GM15510 (cell line): ENCODE results near the gene KCNK3.

Experiments
- POLR2A ChIP-seq: IDR thresholded peaks from 3 replicates; pipeline ENCODE4 v1.6.1; 2011; ENCODE audit warnings: borderline replicate concordance; ENCODE audit not compliant: insufficient read length; ENCODE audit errors: extremely low read depth

The KCNK3 gene

DNA sequence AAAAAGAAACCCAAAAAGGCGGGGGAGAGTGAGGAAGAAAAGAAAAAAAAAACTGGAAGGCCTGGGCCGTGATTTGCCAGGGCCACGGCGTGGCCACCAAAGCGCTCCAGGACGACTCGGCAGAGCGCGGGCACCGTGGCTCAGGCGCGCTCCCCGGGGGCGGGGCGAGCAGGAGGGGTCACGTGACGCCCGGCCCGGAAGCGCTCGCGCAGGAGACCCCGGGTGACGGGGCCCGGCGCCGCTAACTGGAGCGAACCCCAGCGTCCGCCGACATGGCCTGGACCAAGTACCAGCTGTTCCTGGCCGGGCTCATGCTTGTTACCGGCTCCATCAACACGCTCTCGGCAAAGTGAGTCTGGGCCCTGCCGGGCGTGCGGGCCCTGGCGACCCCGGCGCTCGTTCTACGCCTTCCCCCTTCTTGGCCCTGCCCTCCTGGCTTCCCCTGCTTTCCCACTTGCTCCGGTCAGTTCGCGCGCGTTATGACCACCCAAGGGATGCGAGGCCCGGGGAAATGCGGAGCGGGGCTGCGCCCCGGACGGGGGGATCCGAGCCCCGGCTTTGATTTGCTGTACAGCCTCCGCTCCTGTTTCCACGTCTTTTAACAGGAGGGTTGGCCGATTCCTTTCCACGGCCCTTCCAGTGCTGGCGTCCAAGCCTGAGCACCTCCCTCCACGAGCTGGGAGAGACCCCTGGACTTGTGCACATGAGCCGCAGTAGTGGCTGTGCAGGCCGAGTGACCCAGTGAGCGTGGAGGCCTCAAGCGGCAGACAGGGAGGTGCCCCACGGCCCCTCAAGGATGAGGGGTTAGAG, 71.8 kb downstream of the KCNK3 start, which contains the start of gene SLC35F6:
TSS of gene SLC35F6 (plus strand) at position 207 of the 810 bp plus-strand sequence. CDS start at position 273, 66 bp downstream.
- peak; percentile 89 for TF ChIP-seq POLR2A

DNA sequence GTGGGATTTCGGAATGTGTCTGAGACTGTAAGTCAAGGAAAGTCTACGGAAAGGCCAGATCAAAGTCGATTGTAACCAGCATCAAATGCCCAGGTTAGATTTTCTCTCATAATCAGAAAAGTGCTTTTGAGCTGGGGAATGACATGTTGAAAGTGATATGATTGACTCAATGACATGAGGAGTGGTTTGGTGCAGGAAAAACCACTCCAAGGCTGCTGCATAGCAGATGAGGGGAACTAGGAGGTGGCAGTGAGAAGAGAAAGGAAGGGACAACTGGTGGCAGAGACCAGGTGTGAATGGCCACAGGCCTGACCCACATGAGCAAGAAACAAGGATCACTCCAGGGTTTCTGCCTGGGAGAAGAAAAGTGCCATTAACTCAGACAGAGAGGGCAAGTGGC, 72.4 kb downstream of the KCNK3 start:
- no peak for TF ChIP-seq POLR2A

DNA sequence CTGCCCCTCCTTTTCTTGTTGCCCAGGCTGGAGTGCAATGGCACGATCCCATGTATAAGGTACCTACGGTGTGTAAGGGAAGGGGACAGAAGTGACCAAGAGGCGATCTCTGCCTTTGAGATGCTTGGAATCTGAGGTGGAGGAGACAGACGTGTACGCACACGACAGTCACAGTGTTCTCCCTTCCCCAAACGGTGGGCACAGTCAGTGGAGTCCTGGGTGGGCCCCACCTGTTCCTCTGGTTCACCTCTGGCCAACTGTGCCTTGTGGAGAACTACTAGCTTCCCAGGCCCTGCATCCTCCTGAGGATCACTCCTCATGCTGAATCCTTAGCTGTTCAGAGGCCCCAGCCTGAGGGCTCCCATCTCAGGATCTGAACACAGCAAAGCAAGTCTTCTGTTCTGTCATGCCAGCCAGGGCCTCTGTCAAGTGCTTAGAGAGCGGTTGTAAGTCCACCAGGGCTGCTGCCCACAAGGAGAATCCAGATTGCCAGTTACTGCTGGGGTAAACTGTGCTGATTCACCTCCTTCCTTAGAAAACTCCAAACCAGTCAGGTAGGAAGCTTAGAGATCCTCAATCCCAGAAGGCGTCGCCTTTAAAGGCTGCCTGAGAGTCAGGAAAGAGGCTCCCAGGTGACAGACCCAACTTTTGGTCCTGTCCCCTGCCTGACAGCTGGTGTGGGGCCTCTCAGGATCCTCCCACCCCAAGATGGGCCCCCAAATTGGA, 73.1 kb downstream of the KCNK3 start:
- TF ChIP-seq POLR2A, result no peak

DNA sequence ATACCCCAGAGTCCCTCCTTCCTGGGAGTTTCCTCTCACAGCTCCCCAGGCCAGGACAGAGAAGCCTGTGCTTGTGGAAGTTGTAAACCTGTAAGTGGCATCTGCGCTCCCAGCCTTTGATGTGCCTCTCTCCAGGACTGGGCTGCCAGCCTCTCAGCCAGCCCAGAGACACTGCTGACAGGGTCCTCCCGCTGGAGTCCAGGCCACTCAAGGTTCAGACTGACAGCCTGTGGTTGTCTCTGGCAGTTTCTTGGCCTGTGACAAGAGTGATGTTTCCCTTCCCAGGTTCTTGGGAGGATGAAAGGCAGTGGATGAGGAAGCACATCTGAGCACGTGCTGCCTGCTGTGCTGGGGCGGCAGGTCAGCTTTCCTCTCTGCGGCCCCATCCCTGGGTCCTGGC, 74.6 kb downstream of the KCNK3 start:
- TF ChIP-seq POLR2A, result no peak

DNA sequence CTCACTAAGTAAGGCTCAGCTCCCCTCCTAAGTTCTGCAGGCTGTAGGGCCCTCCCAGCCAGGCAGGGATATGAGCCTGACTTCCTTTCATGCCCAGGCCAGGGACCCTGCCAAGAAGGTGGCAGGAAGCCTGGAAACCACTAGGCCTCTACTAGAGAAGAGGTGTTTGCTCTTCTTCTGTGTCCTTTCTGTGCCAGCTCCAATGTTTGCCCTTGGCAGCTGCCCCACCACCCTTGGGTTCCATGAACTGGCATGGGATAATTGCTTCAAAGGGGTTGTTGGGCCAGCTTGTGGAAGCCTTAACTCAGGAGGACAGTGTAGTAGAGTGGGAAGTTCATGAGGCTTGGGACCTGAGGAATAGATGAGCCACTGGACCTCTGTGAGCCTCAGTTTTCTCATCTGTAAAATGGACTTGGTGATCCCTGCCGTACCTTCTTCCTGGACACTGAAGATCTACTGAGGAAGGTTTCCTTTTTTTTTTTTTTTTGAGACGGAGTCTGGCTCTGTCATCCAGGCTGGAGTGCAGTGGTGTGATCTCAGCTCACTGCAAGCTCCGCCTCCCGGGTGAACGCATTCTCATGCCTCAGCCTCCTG, 75.5 kb downstream of the KCNK3 start:
- TF ChIP-seq POLR2A, result no peak

DNA sequence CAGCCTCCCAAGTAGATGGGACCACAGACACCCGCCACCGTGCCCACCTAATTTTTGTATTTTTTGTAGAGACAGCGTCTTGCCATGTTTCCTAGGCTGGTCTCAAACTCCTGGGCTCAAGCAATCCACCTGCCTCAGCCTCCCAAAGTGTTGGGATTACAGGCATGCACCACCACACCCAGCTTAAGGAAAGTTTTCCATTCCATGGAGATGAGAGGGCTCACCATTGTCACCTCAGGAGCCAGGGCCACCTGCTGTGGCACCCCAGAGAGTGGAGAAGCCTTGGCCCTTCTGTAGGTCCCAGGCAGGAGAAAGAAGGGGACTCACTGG, 76.2 kb downstream of the KCNK3 start:
- TF ChIP-seq POLR2A, result no peak

DNA sequence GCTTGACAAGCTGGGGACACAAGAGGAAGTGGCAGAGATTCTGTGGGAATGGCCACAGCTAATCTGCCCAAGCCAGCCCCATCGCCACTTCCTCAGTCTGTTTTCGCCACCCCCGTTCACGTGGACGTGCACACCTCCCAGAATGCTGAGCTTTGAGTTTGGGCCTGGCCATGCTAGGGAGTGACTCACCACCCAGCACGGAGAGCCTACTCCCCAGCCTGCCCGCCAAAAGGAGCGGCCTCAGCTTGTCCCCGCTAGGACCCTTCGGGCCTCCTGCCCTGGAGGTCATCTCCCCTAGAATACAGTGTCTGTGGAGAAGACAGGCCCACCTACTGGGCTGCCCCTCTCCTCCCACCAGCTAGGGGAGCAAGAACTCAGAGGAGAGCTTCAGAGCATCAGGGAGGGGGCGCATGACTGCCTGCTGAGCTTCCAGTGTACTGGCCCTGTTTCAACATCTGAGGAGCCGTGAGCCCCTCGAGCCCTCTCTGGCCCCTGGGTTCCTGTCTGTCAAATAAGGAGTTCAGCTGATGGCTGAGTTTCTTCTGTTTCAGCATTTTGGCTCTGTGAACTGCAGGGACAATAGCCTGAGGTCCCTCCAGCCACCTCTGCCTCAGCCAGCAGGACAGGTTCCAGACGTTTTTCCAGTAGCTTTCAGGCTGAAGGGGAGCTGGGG, 76.7 kb downstream of the KCNK3 start:
- TF ChIP-seq POLR2A, result no peak

DNA sequence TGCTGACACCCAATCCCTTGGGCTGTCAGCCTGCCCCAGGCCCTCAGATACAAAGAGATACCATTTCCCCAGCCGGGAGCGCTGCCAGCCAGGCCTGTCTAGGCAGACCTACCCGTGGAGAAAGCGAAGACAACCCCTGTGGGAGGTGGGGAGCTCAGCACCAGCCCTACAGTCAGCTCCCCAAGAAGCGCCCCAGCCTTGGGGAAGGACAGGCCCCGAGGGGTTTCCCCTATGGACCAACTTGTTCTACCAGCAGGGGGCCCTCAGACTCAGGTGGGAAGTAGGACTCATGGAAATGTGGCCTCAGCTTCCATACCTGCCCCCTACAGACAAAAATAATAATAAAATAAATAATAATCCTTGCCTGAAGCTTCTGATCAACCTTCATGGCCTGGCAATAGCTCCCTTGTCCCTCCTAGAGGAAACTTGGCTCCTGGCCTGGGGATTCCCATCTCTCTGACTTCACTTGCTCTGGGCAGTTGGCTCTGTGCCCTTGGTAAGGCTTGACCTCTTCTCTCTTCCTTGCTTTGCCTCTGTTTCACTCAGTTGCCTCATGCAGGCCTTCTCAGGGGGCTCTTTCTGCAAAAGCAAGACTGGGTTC, 78.6 kb downstream of the KCNK3 start:
- TF ChIP-seq POLR2A, result no peak

DNA sequence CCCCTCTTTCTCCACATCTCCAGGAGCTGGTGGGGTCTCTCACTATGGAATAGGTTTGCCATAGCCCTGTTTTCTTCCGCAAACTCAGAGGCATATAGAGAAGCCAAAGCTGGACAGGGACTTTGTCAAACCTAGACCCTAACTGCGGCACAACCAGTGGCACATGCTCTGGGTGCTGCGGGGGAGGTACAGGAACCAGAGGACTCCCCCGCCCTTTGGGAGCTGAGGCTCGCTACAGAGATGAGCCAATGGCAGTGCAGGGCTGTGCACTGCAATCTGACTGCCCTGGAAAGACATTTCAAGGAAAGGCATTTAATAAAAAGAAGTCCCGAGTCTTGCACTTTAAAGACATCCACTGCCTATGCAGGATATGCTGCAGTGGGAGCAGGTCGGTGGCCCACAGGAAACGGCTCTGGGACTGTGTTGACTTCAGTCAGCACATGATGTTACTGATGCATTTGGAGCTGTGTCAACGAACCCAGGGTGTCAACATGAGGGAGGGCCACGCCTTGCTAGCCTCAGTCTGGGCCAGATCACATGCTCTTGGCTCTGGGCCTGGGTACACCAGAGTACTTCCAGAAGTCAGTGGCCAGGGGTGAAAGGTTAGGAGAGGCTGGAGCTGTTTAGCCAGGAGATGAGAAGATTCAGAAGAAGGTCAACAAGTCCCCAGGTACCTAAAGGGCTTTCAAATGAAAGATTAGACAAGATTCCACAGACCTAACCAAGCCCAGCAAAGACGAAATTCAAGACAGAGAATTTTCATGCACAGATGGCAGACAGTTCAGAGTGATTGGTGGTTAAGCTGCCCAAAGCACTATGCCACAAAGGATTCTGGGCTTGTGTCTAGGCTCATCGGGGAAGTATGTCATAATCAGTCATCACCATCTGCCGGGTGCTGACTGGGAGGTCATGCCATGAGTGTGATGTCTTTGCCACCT, 79.8 kb downstream of the KCNK3 start:
- no peak for TF ChIP-seq POLR2A

DNA sequence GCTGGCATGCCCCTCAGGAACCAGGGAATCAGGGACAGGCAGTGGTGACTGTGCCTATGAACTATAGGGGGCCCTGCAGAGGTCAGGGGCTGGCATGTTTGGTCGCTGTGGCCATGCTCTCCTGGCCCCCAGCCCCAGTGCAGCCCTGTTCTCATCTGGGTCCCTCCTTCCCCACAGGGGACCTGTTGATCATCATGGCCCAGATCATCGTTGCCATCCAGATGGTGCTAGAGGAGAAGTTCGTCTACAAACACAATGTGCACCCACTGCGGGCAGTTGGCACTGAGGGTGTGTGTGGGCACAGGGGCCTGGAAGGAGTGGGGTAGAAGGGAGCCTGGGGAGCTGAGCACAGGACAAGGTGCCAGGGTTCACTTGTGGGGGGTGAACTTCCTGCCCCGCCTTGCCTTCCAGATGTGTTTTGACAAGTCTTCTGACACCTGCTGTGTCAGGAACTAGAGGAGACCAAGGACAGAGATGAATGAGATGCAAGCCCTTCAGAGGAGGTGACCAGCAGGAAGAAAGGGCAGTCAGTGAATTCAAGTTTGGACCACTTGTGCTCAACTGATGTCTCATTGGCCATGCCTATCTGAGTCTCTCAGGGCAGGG, 83.8 kb downstream of the KCNK3 start:
- TF ChIP-seq POLR2A, result no peak

DNA sequence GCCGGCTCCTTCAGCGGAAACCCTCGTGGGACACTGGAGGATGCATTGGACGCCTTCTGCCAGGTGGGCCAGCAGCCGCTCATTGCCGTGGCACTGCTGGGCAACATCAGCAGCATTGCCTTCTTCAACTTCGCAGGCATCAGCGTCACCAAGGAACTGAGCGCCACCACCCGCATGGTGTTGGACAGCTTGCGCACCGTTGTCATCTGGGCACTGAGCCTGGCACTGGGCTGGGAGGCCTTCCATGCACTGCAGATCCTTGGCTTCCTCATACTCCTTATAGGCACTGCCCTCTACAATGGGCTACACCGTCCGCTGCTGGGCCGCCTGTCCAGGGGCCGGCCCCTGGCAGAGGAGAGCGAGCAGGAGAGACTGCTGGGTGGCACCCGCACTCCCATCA, 85.6 kb downstream of the KCNK3 start:
- no peak for TF ChIP-seq POLR2A

DNA sequence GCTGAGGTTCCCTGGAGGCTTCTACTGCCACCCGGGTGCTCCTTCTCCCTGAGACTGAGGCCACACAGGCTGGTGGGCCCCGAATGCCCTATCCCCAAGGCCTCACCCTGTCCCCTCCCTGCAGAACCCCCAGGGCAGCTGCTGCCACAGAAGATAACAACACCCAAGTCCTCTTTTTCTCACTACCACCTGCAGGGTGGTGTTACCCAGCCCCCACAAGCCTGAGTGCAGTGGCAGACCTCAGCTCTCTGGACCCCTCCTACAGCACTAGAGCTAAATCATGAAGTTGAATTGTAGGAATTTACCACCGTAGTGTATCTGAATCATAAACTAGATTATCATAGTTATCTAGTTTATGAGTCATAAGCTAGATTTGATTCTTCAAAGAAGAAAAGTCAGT, 86.0 kb downstream of the KCNK3 start:
- no peak for TF ChIP-seq POLR2A

DNA sequence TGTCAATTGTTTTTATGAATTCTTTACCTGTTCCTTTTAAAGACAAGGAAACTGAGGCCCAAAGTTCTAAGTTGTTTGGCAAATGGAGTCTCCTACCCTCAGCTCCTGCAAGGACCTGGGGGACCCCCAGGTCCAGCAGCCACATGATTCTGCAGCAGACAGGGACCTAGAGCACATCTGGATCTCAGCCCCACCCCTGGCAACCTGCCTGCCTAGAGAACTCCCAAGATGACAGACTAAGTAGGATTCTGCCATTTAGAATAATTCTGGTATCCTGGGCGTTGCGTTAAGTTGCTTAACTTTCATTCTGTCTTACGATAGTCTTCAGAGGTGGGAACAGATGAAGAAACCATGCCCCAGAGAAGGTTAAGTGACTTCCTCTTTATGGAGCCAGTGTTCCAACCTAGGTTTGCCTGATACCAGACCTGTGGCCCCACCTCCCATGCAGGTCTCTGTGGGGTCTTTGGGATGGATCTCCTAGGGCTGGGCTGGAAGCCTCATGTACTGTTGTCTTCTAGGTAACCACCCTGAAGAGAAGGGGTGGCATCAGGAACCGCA, 87.8 kb downstream of the KCNK3 start:
- no peak for TF ChIP-seq POLR2A
